HG03064 (cell line): Measurements from ENCODE around the gene FGFR2.

Source experiments
- ATAC-seq: cut with Tn5 transposase; IDR thresholded peaks from one replicate; pipeline ENCODE4 v1.9.1; 2021; ENCODE audit warnings: low read depth; ENCODE audit not compliant: unreplicated experiment

Gene FGFR2

DNA sequence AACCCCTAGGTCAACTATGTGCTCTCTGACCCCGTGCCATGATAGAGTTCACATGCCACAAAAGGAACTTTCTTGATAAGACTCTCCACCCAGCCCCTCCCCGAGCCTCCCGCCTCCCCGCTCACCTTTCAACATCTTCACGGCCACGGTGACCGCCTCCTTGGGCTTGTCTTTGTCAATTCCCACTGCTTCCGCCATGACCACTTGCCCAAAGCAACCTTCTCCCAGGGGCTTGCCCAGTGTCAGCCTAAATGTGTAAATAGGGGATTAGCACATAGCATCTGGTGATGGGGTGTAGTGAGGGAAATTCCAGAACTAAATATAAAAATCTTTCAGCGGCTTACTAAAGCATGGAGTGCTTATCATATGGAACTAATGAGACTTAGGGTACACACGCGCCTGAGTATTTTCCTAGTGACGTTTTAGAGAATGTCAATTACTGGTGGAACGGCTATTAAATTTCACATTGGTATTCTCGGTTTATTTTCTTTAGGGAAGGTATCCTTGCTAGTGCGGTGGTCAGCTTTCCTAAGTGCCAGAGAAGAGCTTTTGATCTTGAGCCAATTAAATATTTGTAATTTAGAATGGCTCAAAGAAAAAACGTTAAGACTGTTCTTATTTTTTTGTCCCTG is 97.4 kb downstream of the FGFR2 start:
- ATAC-seq = no peak

DNA sequence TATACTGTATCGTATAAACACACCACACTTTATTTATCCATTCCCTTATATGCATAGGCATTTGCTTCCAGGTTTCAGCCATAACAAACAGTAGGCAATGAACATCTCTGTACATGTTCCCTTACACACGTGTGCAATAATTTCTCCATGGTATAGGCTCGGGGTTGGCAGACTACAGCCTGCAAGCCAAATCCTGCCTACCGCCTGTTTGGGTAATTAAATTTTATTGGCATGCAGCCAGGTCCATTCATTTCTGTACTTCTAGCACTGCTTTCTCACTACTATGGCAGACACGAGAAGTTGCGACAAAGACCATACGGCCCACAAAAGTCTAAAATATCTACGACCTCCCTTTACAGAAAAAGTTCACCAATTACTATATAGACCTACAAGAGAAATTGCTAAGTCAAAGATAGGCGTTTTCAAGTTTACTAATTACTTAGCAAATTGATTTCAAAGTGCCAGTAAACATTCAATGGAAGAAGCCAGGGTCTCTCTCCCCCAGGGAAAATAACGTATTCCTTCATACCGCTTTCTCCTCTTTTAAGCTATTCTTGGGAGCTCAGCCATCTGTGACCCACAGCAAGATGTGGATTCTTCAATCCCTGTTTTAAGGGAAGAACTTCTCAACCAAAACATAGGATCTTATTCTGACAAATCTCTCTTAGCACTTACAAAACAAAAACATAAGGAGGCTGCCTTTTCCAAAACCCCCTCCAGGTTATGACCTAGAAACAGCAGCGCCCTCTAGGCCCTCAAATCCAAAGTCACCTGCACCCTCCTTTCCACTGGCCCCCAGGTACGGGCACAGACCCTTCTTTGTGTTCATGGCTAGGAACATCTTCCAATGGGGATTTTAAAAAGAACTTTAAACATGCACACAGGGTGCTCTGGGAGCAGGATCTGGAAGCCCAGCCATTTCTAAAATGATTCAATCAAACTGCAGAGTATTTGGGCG is 100.5 kb downstream of the FGFR2 start:
- no peak for ATAC-seq

DNA sequence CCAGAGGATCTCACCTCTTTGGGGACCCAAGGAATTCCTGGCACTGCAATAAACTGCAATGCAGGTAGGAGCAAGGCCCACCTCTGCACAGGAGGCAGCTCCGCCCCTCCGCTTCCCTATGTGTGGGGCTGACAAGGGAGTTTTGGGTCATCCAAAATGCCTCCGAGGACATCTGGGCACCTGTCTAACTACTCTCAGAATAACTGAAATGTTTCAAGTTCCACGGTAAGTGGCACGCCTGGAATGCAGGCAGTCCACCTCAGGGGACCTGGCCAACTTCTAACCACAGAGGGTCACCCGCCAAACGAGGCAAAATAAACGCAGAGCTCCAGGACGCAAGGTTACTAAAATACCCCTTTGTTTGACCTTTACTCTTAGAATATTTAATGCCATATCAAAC is 102.5 kb downstream of the FGFR2 start:
- ATAC-seq = no peak

DNA sequence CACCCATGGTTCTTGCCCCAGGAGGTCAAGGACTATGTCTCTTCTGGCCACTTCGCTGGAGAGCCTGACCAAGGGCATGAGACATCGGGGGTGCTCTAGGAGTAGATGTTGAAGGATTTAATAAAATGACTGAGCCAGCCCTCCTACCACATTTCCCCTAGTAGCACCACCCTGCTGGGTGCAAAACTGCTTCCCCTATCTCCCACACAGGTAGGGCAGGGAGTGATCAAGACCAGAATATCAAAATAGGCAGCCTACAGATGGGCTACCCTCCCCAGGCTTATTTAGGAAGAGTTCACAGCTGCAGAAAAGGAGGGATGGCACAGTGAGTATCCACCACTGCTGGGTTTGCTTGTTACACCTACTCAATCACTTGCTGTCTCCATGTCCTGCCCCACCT is 103.9 kb downstream of the FGFR2 start:
- no peak for ATAC-seq

DNA sequence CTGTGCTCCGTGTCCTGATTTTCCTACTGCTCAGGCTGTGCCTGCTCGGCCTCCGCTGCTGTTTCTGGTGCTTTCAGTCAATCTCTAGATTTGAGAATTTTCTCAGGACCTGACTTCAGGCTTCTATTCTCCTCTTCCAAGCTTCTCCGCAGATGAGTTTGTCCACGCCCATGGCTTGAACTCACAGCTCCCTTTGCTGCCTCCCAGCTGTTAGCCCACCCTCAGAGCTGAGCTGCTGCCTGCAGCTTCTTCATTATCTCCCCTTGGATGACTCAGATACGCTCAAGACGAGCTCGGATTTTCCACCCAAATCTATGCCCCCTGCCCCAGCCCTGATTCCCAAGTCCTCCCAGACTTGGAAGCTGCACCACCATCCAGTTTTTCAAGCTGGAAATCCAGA is 104.7 kb downstream of the FGFR2 start:
- no peak for ATAC-seq

DNA sequence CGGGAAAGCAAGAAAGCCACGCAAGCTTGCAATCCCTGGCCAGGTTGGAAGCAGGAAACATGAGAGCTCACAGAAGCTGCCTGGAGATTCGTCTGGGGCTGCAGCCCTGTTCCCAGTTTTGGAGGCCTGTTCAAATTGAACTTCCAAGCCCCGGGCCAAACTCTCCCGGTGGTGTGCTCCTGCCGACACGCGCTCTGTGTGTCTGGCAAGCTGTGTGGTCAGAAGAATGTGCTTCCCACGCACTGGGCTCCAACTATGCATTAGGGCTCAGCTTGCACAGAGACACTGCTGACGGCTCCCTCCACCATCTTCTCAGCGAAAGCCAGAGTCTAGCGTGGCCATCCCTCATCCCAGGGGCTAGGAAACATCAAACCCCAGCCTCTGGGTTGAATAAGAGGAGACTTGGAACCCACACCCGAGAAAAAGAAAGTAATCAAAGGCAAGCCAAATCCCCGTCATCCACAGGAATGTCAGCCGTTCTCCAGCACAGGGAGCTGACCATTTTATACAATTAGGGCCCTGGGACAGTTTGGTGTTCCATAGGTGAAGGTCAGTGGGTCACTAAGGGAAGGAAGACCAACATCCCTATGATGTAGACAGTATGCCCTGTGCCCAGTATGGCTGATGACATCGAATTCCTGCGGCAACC is 107.2 kb downstream of the FGFR2 start:
- ATAC-seq = no peak

DNA sequence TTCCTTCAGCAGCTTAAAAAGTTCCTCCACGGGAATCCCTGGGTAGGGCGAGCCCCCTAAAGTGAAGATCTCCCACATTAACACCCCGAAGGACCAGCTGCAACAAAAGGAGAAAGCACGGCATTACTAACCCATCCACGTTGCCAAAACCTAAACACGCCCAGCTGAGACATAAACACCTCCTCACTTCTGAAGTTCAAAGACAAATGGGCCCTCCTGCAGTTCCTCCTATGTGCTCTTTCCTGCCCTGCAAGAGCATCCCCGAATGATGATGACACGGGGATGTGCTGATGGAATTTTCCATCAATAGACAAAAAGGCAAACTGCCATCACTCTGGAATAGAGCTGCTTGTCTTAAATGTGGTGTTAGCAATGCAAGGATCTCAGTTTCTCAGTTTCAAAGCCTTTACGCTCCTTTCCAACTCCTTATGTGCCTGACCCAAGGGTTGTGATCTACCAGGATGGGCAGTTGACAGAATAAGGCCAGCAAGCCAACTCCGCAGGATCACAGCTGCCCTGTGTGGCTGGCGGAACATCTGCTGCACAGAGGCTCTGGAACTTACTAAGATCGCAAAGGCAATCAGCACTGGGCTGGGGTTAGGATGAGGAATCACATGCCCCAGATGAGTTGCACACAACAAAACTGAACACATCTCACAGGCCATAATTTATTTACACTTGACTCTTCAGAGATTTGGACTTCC is 112.7 kb downstream of the FGFR2 start:
- no peak for ATAC-seq

DNA sequence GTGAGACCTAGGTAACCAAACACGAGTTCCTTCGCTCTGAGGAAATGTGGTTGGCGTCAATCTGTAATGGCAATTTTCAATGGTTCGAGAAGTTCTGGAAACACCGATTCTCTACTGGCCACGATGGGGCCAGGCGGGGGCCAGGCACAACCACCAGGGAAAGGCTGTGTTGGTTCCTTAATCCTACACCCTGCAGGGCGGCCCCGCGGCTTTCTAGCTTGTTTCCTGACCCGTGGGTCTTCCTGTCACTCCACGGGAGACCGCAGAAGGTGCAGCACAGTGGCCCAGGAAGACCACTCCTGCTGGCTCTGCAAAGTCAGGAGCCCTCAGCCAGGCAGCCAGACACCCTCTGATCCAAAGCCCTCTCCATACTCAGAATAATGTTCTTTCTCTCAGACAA is 113.4 kb downstream of the FGFR2 start:
- no peak for ATAC-seq

DNA sequence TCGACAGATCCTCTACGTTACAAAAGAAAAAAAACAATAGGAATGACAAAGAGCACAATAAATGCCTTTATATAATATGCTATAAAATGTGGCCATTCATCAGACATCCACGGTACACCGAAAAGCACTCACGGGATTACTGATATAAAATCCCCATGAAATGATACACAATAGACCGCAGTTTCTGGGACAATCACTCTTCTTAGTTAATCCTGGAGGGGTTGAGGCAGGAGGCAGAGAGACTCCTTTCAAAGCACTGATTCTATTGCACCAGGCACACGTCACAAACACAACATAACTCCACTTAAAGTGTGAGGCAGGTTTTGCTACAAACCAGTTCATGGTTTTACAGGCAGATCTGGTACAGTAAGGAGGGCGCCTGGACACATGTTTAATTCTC is 113.8 kb downstream of the FGFR2 start:
- ATAC-seq = no peak

DNA sequence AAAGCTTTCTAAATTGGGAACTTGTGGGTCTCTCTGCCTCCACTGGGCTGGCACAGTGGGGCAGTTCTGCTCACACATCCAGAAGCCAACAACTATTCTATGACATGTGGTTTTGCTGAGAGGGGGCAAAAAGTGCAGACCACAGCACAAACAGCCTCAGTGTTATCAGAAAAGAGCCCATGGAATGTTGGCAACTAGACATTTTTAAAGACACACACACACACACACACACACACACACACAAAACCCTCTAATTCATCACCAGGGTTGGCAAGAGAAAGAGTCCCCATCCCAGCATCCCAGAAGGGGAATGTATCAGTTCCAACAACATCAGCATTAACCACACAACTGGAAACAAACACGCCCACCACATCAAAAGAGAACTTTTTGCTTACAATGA is 117.1 kb downstream of the FGFR2 start:
- no peak for ATAC-seq

DNA sequence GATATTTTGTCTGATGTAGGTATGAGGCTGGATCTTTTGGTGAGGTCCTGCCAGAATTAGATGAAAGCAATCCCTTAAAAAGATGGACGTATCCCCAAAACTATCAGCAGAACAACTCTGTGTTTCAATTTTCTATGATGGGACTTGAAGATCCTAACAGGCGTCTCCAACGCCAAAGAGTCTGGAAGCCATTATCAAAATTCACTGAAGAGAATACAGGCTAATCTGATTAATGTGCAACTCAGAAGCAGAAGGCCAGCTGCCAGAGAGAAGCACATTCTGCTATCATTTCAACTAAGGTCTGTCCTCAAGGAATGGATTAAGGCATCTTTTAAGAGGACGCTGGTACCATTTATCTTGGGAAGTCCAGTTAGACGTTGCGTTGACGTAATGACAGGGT is 119.7 kb downstream of the FGFR2 start:
- ATAC-seq = no peak

DNA sequence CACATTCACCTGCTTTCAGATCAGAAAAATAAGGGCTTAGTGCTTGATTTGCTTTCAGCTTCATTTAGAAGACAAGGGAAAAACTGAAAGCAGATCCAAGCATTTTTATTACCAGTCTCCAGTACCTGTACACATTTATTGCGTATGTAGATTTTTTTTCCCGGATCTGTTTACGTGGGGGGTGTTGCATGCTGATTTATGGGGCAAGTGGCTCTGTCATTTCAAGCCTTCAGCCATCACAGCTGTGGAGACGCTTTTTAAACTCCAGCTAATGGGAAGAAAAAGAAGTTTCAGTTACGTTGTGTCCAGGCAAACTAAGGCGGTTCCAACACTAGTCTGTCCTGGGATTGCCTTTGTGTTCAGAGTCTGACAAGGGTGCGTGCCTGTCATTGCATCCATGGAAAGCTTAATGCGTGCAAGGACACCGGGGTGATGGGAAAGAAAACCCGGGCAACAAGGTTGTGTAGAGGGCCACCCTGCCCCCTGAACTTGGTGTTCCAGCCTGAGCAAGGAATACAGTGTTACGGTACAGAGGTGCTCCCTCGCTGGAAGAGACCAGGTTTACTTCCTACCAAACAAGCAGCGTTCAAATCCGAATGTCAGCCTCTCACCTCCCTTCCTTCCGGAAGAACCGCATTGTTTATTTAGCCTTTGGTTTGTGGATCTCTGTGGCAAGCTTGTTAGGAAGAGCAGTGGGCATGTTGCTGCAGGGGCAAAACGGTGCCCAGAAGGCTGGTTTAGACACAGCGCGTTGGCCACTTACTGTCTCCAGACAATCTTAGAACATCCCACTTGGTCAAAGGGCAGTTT is 128.2 kb downstream of the FGFR2 start:
- no peak for ATAC-seq

DNA sequence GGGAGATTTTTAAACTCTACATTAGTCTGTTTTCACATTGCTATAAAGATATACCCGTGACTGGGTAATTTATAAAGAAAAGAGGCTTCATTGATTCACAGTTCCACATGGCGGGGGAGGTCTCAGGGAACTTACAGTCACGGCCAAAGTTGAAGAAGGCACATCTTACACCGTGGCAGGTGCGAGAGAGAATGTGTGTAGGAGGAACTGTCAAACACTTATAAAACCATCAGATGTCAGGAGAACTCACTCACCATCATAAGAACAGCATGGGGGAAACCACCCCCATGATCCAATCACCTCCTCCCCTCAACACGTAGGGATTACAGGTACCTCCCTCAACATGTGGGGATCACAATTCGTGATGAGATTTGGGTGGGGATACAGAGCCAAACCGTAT is 129.5 kb downstream of the FGFR2 start:
- ATAC-seq = no peak

DNA sequence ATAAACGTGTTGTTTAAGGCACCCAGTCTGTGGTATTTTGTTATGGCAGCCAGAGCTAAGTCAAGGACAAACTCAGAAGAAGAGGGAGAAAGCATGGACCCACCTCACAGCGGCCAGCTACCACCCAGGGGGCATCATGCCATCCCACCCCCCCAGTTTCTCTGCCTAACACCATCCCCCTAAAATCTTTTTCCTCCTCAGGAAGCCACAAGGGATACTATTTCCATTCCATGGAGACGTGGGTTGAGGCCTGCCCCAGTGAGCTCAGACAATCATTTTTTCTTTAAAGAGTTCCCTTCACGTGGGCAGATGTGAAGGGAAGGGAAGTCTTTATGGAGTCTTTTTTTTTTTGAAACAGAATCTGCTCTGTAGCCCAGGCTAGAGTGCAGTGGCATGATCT is 131.8 kb downstream of the FGFR2 start:
- ATAC-seq = no peak

DNA sequence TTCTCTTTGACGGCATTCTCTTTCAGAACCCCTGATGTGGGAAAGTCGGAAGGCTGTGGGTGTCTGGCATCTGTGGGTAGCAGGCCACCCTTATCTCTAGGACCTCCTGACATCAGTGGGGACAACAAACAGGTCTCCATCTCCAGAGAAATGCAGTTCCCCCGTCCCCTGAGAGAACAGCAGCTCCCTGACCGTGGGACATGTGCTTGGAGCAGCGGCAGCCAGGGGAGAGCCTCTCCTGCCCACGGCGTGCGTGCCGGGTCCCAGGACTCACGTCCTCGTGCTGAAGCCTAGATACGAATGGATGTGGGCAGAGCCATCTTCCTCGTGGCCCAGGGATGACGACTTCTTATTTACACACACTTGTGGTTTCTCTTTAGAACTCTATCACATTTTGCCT is 133.0 kb downstream of the FGFR2 start:
- no peak for ATAC-seq

DNA sequence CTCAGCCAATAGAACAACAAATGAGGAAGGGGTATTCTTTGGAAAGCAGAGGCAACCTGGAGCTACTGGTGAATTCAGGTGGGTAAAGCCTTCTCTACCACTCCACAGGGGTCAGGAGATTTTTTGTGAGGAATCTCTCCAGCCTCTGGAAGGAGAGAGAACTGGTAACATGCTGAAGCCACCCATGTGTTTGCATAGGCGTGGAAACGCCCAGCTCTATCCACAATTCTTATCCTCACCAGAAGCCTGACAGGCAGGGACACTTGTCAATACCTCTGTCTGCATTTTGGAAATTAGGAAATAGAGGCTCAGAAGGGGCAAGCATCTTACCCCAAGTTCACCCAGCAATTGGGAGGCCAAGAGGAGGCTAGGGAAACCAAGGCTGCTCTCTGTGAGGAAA is 133.7 kb downstream of the FGFR2 start:
- no peak for ATAC-seq

DNA sequence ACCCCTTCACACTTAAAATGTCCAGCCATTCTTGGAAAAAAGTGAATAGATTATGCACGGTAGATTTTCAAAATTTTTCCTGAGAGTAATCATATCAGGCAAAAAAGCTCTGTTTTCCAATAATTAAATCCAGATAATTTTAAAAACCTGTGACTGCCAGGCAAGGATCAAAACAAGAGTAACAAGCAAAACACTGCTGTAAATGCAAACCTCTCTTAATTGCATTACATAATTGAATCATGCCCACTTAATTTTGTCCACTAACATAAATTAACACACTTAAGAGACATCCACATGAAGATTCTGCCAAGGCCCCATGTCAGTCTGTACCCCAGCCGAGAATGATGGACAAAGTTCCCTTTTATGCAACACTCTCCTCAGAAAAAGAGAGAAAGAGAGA is 135.3 kb downstream of the FGFR2 start:
- ATAC-seq = no peak

DNA sequence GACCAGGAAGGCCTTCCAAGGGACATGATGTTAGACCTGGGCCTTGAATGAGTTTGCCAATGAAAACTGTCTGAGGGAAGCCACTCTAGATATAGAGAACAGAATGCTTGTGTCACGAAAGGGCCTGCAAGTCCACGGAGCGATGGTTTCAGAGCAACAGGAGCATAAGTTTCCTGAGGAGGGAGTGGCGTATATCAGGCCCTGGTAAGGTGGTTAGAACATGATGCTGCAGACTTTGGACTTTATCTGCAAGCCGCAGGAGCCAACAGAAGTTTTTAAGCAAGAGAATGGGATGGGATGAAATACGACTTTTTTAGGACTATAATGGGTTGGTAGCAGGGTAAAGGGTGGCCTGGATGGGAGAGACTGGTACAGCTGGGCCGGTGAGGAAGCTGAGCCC is 136.0 kb downstream of the FGFR2 start:
- no peak for ATAC-seq

DNA sequence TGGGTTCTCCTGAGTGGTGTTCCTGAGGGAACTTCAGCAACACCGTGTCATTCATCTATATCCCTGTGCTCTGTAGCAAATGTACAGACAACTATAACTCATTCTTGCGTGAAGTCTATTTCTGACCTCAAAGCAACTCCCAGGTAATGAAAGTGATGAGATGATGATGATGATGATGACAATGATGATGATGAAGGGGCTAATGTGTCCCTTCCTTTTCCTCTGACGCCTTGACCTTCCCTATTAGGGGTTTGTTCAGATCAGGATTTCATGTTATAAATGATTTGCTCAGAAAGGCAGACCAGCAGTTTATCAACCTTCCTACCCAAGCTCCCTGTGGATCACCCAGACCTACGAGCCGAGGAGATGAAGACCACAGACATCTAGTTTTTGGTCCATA is 136.9 kb downstream of the FGFR2 start:
- ATAC-seq = no peak

DNA sequence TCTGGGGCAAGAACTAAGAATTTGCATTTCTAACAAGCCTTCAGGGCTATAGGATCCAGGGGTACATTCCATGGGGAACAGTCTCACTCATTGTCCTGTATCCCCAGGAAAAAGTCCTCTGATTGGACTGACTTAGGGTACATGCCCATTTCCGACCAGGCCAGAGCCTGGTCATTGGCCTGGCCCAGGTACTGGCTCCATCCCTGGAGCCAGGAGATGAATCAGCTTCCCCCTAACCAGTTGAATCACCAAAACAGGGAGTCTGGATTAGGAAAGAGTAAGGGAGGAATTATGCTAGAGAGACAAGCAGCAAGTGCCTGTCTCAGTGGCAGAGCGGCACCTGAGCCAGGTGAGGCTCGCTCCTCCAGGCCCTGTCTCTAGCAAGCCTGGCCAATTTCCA is 137.5 kb downstream of the FGFR2 start:
- ATAC-seq = no peak
